SU-DHL-6 (cell line): Measurements from ENCODE around the gene GGA3.

Experiments
- EZH2phosphoT487 ChIP-seq: fragments of 200-600 bp; sonication (generic), shearing (Covaris generic); conservative IDR thresholded peaks from 2 replicates; pipeline ENCODE4 v1.6.1; 2018; ENCODE audit warnings: mild to moderate bottlenecking, antibody characterized with exemption, low read length, moderate library complexity, mixed read lengths
- TF ChIP-seq, protein P1 (sequence below): fragments of 200-600 bp; sonication (generic); IDR thresholded peaks from one replicate; pipeline ENCODE4 v1.5.1; 2017; ENCODE audit warnings: antibody characterized with exemption, mild to moderate bottlenecking, low read length, moderate library complexity; ENCODE audit not compliant: insufficient read depth, poor library complexity, severe bottlenecking

DNA sequence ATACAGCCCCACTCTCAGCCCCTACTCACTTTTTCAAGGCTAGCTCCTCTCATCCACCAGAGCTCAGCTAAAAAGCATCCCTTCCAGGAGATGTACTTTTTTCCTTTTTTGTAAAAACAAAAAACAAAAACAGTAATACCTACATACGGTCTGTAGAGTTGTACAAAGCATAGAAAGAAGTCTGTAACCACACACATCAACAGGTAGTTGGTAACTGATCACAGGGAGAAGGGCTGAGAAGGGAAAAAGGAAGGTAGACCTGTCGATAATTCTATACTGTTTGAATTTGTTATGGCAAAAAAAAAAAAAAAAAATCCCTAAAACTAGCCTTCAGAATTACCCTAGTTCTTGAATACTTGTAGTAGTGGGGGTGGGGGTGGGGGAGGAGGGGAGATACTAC, 27.0 kb upstream of the GGA3 start:
- TF ChIP-seq, protein P1, sequence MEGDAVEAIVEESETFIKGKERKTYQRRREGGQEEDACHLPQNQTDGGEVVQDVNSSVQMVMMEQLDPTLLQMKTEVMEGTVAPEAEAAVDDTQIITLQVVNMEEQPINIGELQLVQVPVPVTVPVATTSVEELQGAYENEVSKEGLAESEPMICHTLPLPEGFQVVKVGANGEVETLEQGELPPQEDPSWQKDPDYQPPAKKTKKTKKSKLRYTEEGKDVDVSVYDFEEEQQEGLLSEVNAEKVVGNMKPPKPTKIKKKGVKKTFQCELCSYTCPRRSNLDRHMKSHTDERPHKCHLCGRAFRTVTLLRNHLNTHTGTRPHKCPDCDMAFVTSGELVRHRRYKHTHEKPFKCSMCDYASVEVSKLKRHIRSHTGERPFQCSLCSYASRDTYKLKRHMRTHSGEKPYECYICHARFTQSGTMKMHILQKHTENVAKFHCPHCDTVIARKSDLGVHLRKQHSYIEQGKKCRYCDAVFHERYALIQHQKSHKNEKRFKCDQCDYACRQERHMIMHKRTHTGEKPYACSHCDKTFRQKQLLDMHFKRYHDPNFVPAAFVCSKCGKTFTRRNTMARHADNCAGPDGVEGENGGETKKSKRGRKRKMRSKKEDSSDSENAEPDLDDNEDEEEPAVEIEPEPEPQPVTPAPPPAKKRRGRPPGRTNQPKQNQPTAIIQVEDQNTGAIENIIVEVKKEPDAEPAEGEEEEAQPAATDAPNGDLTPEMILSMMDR, result no peak
- TF ChIP-seq EZH2phosphoT487, result no peak
